Stimulated activated naive CD4-positive, alpha-beta T cell (primary cell): ENCODE measurements around the gene PAAF1.
"Not testable (repeated sequence)": the region's sequence is repeated elsewhere in the genome, so short reads cannot be mapped to it uniquely, and the experiment has no call there.

Source experiments
- DNase-seq, 6 experiments: peaks; one replicate each; lab custom pipeline; 2025; lab: John Stamatoyannopoulos, UW

The PAAF1 gene

GRCh38 chr11:73883856-73884255 is 7.1 kb downstream of the PAAF1 start:
- DNase-seq, result no peak

DNA sequence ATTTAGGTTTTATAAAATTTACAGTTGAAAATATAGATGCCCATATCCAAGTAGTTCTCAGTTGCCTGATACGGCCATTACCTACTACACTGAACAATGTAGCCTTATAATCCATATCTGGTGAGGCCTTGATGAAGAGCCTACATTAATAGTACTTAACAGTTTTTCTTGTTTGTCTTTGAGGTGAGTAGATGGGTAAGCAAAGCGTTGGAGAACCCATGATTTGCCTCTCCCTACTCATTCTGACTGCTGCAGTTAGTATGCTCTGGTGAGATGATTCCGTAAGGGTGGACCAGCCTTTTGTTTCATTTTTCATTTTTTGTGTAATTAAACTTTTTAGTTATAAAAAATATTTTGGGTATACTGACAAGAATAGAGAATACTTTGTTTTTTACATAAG is 11.4 kb downstream of the PAAF1 start:
- no peak for DNase-seq

- no peak for DNase-seq
Measured at GRCh38 chr11:73889019-73889418, 12.2 kb downstream of the PAAF1 start.

DNA sequence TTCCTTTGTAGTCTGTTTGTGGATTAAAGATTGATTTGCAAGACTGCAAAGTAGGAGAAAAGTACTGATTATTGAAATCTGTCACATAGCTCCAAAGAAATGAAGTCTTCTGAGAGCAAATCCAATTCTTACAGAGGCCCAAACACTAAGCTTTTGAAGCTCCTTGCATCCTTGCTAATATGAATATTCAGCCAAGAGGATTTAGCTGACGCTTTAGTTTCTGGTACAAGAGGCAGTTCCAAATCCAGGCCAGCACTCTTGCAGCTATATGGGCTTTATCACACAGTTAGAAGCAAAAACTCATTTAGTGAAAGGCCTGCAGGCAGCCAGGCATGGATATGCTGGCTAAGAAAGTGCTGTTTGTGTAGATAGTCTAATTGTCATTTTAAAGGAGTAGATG is 12.7 kb downstream of the PAAF1 start:
- DNase-seq, result no peak

DNA sequence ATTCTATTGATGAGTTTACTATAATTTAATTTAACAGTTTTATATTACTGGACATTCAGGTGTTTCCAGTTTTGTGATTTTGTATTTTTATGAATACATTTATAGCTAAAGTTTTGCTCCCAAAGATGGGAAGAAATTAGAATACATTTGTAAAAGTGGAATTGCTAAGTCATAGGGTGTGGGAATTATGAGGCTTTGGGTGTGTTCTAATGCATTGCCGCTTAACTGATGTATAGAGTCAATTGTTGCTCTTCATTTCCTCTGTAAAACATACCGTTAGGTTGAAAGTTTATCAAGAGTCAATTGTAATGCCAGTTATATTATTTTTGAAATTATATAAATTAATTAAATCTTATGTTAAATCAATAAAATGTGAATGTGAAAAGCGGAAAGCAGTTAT is 16.2 kb downstream of the PAAF1 start:
- no peak for DNase-seq

- no peak for DNase-seq
Measured at GRCh38 chr11:73894725-73895335, 18.0 kb downstream of the PAAF1 start.

- DNase-seq, result no peak
Measured at GRCh38 chr11:73902303-73902702, 25.5 kb downstream of the PAAF1 start.

DNA sequence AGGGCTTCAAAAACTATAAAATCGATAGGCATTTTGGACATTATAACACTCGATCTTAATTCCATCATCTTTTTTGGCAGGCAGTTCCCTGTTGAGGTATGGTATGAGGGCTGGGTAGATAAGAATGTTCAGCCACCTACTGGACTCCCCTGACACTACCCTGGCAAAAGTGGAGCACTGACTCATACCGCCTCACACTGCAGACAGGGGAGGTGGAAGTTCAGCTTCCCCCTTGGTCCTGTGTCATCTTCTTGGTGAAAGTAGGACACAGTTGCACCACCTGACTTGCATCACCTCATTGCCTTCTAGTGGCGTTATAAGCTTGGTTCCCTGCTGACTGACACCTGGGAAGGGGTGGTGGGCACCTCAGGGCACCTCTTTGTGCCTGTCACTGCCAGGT is 30.4 kb downstream of the PAAF1 start:
- DNase-seq, result no peak

- no peak for DNase-seq
Measured at GRCh38 chr11:73912026-73912425, 35.2 kb downstream of the PAAF1 start.

- DNase-seq, result no peak
Measured at GRCh38 chr11:73913472-73913871, 36.7 kb downstream of the PAAF1 start.

GRCh38 chr11:73914284-73914683 is 37.5 kb downstream of the PAAF1 start:
- DNase-seq, result no peak

DNA sequence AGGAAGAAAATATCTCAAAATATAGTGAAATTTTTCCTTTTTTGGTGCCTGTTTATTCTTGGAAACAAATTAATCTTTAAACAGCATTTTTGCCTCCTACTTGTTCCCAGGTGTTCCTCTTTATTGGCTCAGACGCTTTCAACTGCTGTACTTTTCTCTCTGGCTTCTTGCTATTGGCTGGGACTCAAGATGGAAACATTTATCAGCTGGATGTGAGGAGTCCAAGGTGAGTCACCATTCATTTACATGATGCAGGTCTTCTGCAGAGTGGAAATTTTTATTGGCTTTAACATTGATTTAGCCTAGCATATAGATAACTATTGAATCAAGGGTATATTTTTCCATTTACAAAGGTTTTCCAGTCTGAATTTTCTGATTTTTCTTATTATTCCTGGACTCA is 39.6 kb downstream of the PAAF1 start:
- no peak for DNase-seq

GRCh38 chr11:73921180-73921579 is 44.4 kb downstream of the PAAF1 start:
- no peak for DNase-seq

DNA sequence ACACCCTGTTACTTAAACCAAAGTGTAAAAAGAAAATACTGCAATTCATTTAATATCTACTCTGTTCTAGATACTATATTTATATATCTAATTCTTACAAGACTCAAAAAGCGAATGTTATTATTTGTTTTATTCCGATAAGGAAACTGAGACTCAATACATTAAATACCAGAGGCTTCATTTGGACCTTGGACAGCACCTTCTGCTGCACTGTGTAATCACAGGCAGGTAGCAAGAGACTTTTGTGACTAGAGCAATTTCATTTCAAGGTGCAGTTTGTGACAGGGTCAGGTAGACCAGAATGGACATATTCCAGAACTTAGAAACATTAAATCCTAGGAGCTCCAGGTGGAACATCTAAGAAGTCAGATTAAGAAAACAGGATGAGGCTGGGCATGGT is 52.6 kb downstream of the PAAF1 start:
- DNase-seq, result no peak

DNA sequence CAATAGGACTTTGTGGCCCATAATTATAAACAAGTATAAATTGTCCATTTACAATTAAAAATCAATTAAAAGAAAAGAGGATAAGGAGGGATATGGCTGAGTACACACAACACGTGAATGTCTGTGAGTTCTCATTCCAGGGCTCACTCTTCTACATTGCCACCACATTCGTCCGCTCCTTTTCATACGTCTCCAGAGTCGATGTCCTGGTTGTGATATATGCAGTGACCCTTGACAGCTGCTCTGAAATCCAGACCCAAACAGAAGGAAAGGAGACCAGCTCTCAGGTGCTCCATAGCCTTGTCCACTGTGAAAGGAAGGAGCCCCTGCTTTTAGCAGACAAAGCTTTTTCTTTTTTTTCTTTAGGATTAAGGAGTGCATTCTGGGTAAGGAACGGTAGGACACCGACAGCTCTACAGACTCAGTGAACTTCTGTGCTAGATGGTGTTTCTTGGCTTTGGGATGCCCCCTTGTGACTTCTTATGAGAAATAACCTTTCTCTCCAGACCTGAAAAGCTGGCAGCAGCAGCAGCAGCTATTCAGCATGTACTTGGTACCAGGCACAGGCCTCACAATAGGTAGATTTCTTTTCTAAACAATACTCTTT is 54.3 kb downstream of the PAAF1 start:
- no peak for DNase-seq

- no peak for DNase-seq
Measured at GRCh38 chr11:73931951-73932350, 55.2 kb downstream of the PAAF1 start.

- DNase-seq, result no peak
Measured at GRCh38 chr11:73932781-73933180, 56.0 kb downstream of the PAAF1 start.

- not testable (repeated sequence) for DNase-seq
Measured at GRCh38 chr11:73936047-73936446, 59.2 kb downstream of the PAAF1 start.

DNA sequence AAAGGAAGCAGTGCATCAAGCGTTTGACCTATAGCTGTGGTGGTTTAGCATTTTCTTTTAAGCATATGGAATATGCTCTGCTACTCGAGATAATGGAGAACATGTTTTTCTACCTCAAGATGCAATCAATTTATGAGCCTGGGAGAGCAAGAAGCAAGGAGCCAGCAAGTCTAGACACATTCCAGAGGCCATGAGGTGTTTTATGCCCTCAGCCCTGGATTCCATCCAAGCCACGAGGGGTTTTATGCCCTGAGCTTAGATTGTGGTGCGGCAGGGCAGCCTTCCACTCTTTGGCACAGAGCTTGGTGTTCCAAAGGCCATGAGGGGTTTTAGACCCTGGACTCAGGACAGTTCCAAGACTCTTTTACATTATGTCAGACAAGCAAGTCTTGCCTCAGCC is 62.3 kb downstream of the PAAF1 start:
- DNase-seq, result no peak

DNA sequence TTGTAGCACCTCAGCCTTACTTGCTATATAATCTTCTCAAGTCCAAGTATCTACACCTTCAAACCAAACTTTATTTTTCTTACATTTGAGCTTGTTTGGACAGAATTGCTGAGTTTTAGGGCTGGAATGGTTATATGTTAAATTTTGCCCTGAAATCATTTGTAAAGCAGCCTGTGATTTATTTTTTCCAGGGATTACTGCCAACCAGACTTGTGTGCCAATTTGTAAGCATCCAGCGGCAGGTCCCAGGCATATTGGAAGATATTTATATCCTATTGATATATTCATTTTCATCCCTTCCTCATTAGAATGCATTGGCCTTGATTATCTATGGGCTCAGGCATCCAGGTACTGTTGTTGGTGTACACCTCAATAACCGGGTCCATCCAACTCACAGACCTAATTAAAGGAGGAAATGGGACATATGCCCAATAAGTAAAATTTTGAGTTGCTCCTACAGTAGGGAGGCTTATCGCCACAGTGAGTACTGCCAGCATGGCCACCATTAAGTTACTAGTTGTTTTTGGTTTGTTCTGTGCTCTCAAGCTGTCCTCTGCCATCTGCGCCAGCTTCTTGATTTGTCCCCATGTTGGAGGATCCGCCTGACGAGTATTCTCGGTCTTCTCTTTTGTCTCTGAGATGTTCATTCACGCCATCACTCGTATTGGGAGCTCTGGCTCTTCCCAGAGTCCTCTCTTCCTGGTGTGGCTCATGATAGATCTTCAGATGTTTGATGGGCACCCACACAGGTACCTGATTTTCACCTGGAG is 64.2 kb downstream of the PAAF1 start:
- DNase-seq, result no peak

DNA sequence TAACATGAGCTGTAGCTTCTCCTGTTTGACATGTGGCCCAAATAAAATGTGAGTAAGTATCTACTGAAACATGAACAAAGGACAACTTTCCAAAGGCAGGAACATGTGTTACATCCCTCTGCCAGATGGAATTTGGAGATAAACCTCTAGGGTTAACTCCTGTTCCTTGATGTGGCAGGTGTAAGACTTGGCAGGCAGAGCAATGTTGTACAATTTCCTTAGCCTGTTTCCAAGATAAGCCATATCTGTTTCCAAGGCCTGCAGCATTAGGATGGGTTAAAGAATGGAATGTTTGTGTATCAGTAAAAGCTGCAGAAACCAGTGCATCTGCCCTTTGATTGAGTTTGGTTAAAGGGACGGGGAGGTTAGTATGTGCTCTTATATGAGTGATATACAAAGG is 65.2 kb downstream of the PAAF1 start:
- DNase-seq, result no peak

- DNase-seq, result no peak
Measured at GRCh38 chr11:73944085-73944484, 67.3 kb downstream of the PAAF1 start.

DNA sequence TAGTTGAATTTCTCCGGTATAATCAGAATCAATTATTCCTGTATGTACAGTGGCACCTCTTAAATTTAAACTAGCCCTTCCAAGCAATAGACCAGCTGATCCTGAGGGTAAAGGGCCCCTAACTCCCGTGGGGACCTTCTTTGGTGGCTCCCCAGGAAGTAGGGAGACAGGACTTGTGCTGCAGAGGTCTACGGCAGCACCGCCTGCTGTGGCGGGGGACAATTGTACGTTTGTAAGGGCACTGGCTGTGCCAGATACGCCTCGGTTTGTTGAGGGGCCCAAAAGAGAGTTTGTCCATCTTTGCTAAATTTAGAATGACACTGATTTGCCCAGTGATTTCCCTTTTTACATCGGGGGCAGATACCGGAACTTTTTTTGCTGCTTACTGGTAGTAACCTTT is 68.1 kb downstream of the PAAF1 start:
- no peak for DNase-seq

DNA sequence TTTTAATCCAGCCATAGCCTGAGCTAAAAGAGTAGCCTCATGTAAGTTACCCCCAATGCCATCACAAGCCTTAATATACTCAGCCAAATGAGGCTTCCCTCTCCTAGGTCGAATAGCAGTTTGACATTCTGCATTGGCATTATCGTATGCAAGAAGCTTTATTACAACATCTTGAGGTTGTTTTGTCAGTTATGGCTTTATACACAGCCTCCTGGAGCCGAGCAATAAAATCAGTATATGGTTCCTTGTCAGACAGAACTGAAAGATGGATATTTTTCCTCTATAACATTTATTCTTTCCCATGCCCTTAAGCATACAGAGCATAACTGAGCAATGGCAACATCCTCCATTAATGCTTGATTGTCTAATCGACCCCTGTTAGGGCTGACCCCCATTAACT is 68.6 kb downstream of the PAAF1 start:
- no peak for DNase-seq
